Fibroblast of gingiva (primary cell): Measurements from ENCODE around the gene HSD11B1L.

Experiments
- DNase-seq: peaks from one replicate; pipeline ENCODE4 v3.0.0-alpha.2; 2011; ENCODE audit warnings: low read depth

The HSD11B1L gene

GRCh38 chr19:5666921-5667610 is 13.8 kb upstream of the HSD11B1L start:
- DNase-seq, result no peak

GRCh38 chr19:5667751-5668271 is 13.0 kb upstream of the HSD11B1L start:
- no peak for DNase-seq

- no peak for DNase-seq
These were observed 11.6 kb upstream of the HSD11B1L start for GRCh38 chr19:5669212-5669611.

- no peak for DNase-seq
These were observed 9.2 kb upstream of the HSD11B1L start for GRCh38 chr19:5671600-5671999.

GRCh38 chr19:5672708-5673459 is 7.9 kb upstream of the HSD11B1L start:
- DNase-seq, result no peak

GRCh38 chr19:5673752-5674151 is 7.1 kb upstream of the HSD11B1L start:
- no peak for DNase-seq

- DNase-seq, result no peak
These were observed 6.1 kb upstream of the HSD11B1L start for GRCh38 chr19:5674714-5675113.

- DNase-seq, result no peak
These were observed 4.6 kb upstream of the HSD11B1L start for GRCh38 chr19:5676105-5676771.

GRCh38 chr19:5676772-5677105 is 4.1 kb upstream of the HSD11B1L start:
- DNase-seq, result no peak

GRCh38 chr19:5677136-5677535 is 3.7 kb upstream of the HSD11B1L start:
- DNase-seq, result no peak

GRCh38 chr19:5677580-5677979 is 3.2 kb upstream of the HSD11B1L start:
- no peak for DNase-seq

GRCh38 chr19:5678071-5678718 is 2.6 kb upstream of the HSD11B1L start:
- no peak for DNase-seq

GRCh38 chr19:5679289-5680083 is 1.3 kb upstream of the HSD11B1L start:
- no peak for DNase-seq

GRCh38 chr19:5680084-5680436 is 767 bp upstream of the HSD11B1L start:
- peak; percentile 28 for DNase-seq

GRCh38 chr19:5681391-5682106 is 722 bp downstream of the HSD11B1L start:
- DNase-seq, result no peak

GRCh38 chr19:5682107-5682482 is 1.3 kb downstream of the HSD11B1L start:
- DNase-seq, result no peak

- no peak for DNase-seq
These were observed 2.5 kb downstream of the HSD11B1L start for GRCh38 chr19:5683177-5683886.

- no peak for DNase-seq
These were observed 4.0 kb downstream of the HSD11B1L start for GRCh38 chr19:5684694-5685430.

- DNase-seq, result no peak
These were observed 5.5 kb downstream of the HSD11B1L start for GRCh38 chr19:5686326-5686646.
